Stimulated activated CD4-positive, alpha-beta T cell treated with anti-CD3 and anti-CD28 coated beads, Interleukin-2, amount 100 ng/mL, for 48 hours (primary cell): ENCODE results near the gene ATF6.

Source experiments
- DNase-seq, 2 donors: peaks; one replicate each; pipeline ENCODE4 v3.0.0-alpha.2; 2020

The ATF6 gene

DNA sequence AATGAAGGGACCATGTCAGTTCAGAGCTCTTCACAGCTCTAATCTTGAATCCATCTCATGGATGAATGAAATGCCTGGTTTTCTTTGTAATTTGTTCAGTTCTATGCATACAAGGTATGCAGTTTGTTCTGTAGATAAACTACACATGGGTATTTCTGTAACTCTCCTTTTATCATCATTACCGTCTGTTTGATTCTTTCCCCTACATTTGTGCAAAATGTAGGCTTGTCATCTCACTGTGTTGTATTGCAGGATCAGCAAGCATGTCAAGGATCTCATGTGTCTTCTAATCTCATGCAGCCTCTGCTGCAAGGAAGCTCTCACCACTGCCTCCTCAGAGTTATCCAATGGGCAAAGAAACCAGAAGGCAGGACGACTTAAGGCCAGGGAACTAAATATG, 178.3 kb downstream of the ATF6 start:
- DNase-seq: no peak

GRCh38 chr1:161945306-161946060, 179.4 kb downstream of the ATF6 start:
- DNase-seq: no peak

DNA sequence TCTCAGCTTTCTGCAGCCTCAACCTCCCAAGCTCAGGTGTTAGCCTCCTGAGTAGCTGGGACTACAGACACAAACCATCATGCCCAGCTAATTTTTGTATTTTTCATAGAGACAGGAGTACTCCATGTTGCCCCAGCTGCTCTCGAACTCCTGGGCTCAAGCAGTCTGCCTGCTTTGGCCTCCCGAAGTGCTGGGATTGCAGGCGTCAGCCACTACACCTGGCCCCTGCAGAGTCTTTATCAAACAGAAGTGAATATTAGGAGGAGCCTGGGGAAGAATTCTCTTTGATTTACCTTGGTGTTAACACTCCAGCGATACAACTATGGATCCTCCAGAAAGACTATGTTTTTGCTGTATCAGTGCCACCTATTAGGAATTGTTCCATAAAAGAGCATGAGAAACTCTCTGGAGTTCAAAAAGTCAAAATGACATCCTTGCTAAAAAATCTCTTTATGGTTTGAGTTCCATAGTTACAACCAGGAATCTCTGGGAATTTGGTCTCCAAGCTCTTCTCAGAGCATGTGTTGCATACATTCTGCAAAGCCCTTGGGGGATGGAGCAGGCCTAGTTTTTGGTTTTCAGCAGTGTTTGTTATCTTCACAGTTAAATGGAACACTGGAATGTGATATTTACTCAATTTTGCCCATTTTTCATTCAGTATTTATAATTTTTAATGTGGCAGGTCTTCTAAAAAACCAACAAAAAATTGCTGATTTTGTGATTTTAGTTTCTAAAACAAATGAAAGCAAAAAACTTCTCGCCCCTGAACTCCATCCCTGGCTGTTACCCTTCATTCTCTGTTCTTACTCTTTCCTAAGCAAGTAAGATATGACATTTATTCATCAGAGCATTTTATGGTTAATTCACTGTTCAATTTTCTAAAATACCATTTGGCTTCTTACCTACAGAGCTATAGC, 180.2 kb downstream of the ATF6 start:
- no peak for DNase-seq

DNA sequence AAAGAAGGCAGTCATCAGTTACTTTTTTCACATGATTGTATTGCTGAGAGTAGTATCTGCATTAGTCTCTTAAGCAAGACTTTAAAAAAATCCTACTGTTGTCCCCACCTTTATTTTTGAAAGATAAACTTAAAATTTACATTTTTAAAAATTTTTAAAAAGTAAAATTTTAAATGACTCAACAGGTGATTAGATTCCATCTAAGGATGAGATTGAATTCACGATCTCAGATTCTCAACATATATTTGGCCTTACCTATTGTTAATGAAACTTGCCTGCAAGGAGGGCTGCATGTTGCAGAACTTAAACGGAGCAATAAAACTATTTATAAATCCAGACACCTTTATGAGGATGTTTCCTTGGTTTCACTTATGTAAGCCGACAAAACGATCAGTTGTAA, 182.3 kb downstream of the ATF6 start:
- no peak for DNase-seq

DNA sequence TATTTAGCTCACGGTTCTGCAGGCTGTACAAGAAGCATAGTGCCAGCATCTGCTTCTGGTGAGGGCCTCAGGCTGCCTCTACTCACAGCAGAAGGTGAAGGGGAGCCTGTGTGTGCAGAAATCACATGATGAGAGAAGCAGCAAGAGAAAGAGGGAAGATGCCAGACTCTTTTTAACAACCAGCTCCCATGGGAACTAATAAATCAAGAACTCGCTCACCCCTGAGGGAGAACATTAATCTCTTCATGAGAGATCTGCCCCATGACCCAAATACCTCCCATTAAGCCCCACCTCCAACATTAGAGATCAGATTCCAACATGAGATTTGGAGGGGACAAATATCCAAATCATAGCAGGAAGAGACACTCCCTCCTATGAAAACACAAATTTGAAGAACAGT, 183.4 kb downstream of the ATF6 start:
- no peak for DNase-seq

DNA sequence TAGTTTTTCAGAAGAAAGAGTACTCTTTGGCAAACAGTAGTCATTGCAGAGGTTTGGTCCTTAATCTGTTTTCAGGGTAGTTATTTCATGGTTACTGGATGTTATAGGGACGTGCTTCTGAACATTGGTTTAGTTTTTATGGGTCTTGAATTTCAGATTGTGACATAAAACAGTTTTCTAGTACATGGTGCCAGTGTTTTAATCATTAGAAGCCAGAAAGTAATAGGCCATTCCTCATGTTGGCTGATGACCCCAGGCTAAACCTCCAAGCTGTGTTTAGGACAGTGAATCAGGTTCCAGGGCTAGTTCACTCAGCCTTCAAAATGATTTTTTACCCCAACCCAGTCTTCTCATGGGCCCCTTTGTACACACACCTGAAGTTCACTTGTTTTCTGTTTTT, 184.3 kb downstream of the ATF6 start:
- DNase-seq: no peak

GRCh38 chr1:161951646-161952045, 185.5 kb downstream of the ATF6 start:
- no peak for DNase-seq

DNA sequence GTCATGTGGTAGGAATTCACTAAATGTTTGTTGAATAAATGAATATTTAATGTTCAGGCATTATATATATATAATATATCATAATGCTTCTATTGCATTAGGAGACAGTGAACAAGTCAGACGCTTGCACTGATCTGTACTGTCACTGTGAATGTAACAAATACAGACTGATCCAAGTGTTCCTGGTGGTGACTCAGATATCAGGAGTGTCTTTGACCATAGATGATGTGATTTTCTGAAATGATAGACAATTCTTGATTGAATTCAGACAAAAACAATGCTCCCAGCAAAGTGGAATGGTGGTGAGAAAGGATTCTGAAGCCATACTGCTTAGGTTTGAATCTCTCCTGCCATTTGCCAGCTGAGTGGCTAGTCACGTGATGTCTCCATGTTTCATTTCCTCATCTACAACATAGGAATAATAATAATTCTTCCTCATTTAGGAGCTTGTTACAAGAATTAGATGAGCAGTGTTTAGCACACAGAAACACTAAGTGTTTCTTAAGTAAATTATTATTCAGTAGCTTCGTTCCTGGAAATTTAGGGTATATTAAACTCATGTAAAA, 186.6 kb downstream of the ATF6 start:
- DNase-seq: no peak

DNA sequence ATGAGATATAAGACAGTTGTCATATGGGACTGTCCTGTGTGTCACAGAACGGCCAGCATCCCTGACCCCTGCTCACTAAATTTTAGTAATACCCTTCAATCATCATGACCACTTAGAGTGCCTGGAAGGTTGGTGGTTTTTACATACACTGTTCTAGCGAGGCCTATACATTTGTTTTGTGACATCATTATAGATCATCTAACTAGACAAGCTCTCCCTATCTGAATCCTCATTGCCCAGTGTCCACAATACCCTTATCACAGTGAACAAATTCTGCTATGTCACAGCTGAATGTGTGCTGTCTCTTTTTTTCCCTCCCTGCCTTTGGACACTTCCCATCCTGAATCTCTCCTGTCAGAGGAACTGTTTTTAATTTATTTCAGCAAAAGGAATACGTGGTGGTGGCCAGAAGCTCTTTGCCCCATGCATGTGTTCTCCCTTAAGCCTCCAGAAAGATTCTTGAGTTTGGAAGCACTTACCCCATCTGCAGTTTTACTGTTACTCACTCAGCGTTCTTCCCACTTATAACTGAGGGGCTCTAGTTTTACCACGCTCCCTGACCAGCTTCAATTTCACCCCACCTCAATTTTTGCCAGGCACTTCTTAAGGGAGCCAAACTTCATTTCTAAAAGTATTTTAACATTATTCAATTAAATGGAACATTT, 187.3 kb downstream of the ATF6 start:
- DNase-seq: no peak

GRCh38 chr1:161954050-161954449, 187.9 kb downstream of the ATF6 start:
- no peak for DNase-seq

DNA sequence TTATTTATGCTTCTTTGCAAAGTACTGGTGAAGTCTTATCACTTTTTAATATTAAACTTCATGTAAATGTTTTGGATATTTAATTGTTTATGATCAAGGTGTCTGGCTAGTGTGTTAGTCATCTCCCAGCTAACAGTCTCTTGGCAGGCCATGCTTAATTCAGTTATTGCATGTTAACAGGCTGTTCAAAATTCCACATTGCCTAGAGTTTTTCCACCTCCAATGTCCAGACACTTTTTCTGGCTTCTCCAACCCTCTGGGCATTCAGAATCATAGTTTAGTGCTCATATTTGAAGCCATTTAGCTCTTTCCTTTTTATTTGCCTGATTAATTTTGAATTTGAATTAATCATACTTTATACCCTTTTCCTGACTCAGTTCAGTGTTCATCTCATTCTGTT, 188.3 kb downstream of the ATF6 start:
- no peak for DNase-seq

DNA sequence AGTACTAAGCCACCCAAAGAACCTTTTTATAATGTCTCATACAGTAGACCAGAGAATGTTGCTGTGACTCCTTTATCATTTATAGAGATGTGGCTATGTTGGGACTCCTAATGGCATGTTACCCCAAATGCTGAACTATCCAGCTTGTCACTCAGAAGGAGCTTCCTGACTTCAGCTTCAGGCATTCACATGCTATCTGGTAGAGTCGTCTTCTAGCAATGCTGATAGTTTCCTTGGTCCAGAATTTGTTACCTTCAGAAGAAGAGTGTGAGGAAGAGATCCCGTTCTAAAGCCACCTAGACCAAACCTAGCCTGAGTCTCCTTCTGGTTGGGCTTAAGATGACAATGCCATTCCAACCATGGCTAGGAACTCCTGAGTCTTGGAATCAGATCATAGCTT, 189.5 kb downstream of the ATF6 start:
- DNase-seq: no peak

DNA sequence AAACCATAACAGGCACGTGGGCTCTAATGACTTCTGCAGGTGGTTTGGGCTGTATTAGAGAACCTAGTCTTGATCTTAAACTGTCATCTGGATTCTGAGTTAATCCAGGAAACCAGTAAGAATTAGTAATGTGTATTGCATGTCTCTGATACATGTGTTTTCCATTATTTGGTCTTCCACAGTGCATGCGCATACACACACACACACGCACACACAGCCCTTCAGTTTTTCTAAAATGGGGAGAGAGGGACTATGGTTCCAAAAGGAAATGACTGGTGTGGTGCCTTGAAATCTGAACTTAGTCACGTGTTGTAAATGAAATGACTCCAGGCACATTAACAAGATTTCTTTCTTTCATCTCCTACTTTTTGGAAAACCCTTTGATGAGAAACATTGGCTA, 190.0 kb downstream of the ATF6 start:
- no peak for DNase-seq

DNA sequence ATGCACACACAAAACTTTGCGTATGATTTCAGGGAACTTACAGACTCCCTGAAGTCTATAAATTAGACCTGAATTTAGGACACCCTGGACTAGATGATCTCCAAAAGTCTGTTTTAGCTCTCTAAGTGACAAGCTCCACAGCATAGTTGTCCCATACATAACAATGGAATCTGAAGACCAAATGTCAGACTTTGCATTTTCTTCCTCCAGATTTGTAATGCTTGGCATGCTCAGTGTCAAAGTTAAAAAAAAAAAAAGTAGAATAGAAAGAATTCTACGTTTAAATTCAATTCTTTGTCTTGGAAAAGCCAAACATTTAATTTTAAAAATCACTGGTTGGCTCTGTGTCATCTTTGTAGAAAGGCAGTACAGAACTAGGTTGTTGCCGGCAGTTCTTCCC, 190.8 kb downstream of the ATF6 start:
- no peak for DNase-seq

GRCh38 chr1:161958425-161958824, 192.3 kb downstream of the ATF6 start:
- no peak for DNase-seq

DNA sequence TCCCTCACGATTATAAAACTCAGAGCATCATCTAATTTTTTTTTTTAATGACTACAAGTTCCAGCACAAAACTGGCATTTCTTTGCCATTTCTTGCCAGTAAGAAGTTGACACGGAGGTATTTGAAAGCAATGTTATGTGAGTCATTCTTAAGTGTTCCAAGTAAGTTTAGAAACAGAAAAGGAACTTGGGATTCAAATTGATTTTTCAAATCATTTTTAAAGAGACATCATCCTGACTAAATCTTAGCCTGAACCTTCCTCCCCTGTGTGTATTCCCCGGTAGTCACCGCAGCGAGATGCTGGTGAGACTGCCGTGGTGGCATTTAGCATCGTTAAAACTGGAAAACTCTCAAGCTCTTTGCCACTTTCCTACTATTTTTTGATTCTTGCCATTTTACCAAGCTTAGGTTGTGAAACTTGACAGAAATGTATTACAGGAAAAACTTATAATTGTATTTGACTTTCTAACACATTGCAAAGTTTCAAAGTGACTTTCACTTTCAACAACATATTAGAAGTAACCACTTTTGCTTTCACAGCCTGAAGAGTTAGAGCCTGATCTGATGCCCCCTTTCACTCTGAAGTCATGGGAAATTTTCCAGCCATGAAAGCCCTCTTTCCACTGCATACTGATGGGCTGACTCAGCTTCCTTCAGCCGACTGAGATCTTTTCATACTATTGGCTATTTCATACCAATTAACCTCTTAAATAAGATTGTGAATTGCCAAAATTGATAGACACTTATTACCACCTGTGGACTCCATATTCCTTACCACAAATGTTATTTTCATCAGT, 196.2 kb downstream of the ATF6 start:
- peak; percentile 19 to 27 for DNase-seq

GRCh38 chr1:161966067-161966466, 199.9 kb downstream of the ATF6 start:
- no peak for DNase-seq

GRCh38 chr1:161970036-161970435, 203.9 kb downstream of the ATF6 start:
- DNase-seq: no peak

DNA sequence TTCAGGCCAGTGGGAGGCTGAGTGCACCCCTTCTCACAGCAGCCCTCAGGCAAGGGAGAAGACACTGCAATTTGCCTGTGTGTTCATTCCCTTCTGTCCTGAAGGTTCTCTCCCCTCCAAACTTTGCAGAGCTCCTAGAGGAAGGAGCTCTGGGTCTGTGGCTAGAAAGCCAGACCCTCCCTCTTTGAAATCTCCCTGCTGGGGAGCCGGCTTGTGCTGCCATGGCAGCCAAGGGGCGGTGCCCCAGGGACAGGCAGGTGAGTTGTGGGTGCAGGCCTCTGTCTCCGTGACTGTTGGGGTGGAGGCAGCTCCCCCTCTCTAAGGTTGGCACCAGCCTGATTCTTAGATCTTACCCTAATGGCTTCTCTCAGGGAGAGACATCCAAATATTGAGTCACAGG, 204.5 kb downstream of the ATF6 start:
- no peak for DNase-seq

- DNase-seq: no peak
Observed at GRCh38 chr1:161972828-161973227, 206.7 kb downstream of the ATF6 start.

- DNase-seq: no peak
Observed at GRCh38 chr1:161973924-161974845, 208.1 kb downstream of the ATF6 start.
